Measurements from ENCODE around the gene PWP2.

The PWP2 gene

DNA sequence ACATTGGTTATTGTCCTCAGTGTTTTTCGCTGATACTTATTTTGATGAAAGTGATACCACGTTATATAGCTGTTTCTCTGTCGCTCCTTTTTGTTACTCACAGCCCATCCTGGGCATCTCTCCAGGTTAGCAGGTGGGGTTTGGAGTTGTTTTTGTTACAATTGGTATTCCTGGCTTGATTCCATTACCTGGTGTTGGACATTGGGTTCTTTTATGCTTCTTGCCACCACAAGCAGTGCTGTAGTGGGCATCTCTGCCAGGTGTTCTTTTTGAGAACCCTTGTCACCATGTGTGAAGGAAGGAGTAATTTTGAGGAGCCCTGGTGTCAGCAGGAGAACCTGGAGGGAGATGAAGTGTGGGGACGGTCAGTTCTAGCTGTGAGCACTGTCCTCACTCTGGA is 47.5 kb upstream of the PWP2 start:
- Histone ChIP-seq H3K9ac (ENCODE audit: low read length) (no peak overlapping the region), H3K79me2 (ENCODE audit: low read length) (no peaks in the 10 kb centered on the region; the same call in 1 of the 2 replicates), H2AFZ (ENCODE audit: low read depth, low read length) (no peak overlapping the region), H3K27ac (ENCODE audit: low read length) (no peak overlapping the region), H4K20me1 (ENCODE audit: insufficient read depth, low read length) (0 out of 2 replicates have a peak, but pooled peaks cover under 1% of the 10 kb centered on the region), H3K4me1 (ENCODE audit: low read length) (peaks cover 12% of the 10 kb centered on the region; the same call in 1 of the 2 replicates), H3K27me3 (ENCODE audit: low read depth, low read length) (no peaks in the 10 kb centered on the region), H3K4me2 (ENCODE audit: low read length) (no peak overlapping the region), H3K36me3 (replicated peaks; ENCODE audit: low read depth, low read length) (peaks cover 16% of the 10 kb centered on the region), H3K4me3 (ENCODE audit: low read length) (no peak overlapping the region), H3K9me3 (ENCODE audit: insufficient read depth, low read length) (no peaks in the 10 kb centered on the region)
- TF ChIP-seq EZH2phosphoT487 (IDR thresholded peaks at IDR 0.05; ENCODE audit: low read depth) = no peak

DNA sequence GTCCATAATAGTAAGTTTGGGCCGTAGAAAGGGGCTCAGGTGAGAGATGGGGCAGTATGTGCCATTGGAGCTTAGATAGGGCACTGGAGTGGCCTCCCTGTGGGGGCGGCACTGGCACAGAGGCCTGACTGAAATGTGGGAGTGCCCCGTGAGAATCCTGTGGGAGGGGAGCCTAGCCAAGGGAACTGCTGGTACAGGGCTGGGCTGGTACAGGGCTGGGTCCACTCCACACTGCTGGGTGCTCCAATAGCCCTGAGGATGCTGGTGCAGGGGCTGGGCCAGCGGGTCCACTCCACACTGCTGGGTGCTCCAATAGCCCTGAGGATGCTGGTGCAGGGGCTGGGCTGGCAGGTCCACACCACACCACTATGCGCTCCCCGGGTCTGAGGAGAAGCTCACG is 44.8 kb upstream of the PWP2 start:
- Histone ChIP-seq H3K4me2 (ENCODE audit: low read length) (no peak overlapping the region), H3K27ac (ENCODE audit: low read length) (no peak overlapping the region), H3K36me3 (replicated peaks; ENCODE audit: low read depth, low read length) (peaks cover 16% of the 10 kb centered on the region), H4K20me1 (ENCODE audit: insufficient read depth, low read length) (0 out of 2 replicates have a peak, but pooled peaks cover 3% of the 10 kb centered on the region), H3K9me3 (ENCODE audit: insufficient read depth, low read length) (no peaks in the 10 kb centered on the region), H3K4me1 (ENCODE audit: low read length) (peaks cover 4% of the 10 kb centered on the region; the same call in 1 of the 2 replicates), H2AFZ (ENCODE audit: low read depth, low read length) (no peak overlapping the region), H3K9ac (ENCODE audit: low read length) (no peak overlapping the region), H3K79me2 (ENCODE audit: low read length) (peaks cover 7% of the 10 kb centered on the region; the same call in 1 of the 2 replicates), H3K27me3 (ENCODE audit: low read depth, low read length) (no peaks in the 10 kb centered on the region), H3K4me3 (ENCODE audit: low read length) (no peak overlapping the region)
- TF ChIP-seq CTCF (IDR thresholded peaks at IDR 0.05; ENCODE audit: low read depth, low read length) (no peak), EZH2phosphoT487 (IDR thresholded peaks at IDR 0.05; ENCODE audit: low read depth) (no peak)

- no peak for TF ChIP-seq CTCF (IDR thresholded peaks at IDR 0.05; ENCODE audit: low read depth, low read length)
- no peaks in the 10 kb centered on the region for H3K9me3 ChIP-seq (ENCODE audit: insufficient read depth, low read length)
- no peak overlapping the region for H3K4me2 ChIP-seq (ENCODE audit: low read length)
- peaks cover 4% of the 10 kb centered on the region; the same call in 1 of the 2 replicates for H3K4me1 ChIP-seq (ENCODE audit: low read length)
- no peak overlapping the region for H3K9ac ChIP-seq (ENCODE audit: low read length)
- H4K20me1 ChIP-seq (ENCODE audit: insufficient read depth, low read length) = 0 out of 2 replicates have a peak, but pooled peaks cover 3% of the 10 kb centered on the region
- H3K79me2 ChIP-seq (ENCODE audit: low read length) = peaks cover 7% of the 10 kb centered on the region; the same call in 1 of the 2 replicates
- no peaks in the 10 kb centered on the region for H3K27me3 ChIP-seq (ENCODE audit: low read depth, low read length)
- H3K27ac ChIP-seq (ENCODE audit: low read length) = no peak overlapping the region
- H3K4me3 ChIP-seq (ENCODE audit: low read length) = no peak overlapping the region
- no peak overlapping the region for H2AFZ ChIP-seq (ENCODE audit: low read depth, low read length)
- H3K36me3 ChIP-seq (replicated peaks; ENCODE audit: low read depth, low read length) = peaks cover 16% of the 10 kb centered on the region
Measured at GRCh38 chr21:44063151-44063912, 43.9 kb upstream of the PWP2 start.

DNA sequence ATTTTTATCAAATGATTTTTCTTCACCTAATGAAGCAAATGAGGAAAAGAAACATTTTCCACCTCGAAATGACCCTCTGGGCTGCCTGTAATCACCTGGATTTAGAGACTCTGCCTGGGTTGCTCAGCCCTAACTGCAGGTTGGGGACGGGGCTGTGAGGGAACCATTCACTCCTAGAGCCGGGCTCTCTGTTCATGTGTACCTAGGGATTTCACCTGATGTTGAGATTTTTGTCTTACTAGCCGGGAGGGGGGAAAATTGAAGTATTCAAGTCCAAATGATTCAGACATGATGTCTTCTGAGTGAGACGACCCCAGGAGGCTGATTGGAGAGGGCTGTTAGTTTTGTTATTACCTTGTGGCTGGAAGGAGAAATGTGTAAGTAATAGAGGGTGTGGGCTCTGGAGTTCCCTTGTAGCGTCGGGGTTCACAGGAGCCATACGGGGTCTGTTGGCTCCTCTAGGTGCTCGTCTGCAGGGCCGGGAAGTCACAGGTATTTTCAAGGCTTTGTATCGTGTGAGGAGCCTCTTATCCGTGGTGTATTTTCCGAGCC is 42.3 kb upstream of the PWP2 start:
- no peak overlapping the region for H3K27ac ChIP-seq (ENCODE audit: low read length)

More for the DNA sequence above, 42.3 kb upstream of the PWP2 start:
- Histone ChIP-seq H4K20me1 (ENCODE audit: insufficient read depth, low read length) (0 out of 2 replicates have a peak, but pooled peaks cover 3% of the 10 kb centered on the region), H2AFZ (ENCODE audit: low read depth, low read length) (no peak overlapping the region), H3K4me2 (ENCODE audit: low read length) (no peak overlapping the region), H3K79me2 (ENCODE audit: low read length) (peaks cover 7% of the 10 kb centered on the region; the same call in 1 of the 2 replicates), H3K4me1 (ENCODE audit: low read length) (peaks cover 4% of the 10 kb centered on the region; the same call in 1 of the 2 replicates), H3K36me3 (replicated peaks; ENCODE audit: low read depth, low read length) (peaks cover 10% of the 10 kb centered on the region), H3K9me3 (ENCODE audit: insufficient read depth, low read length) (no peaks in the 10 kb centered on the region), H3K4me3 (ENCODE audit: low read length) (no peak overlapping the region), H3K9ac (ENCODE audit: low read length) (no peak overlapping the region), H3K27me3 (ENCODE audit: low read depth, low read length) (no peaks in the 10 kb centered on the region)
- TF ChIP-seq EZH2phosphoT487 (IDR thresholded peaks at IDR 0.05; ENCODE audit: low read depth) (no peak), CTCF (IDR thresholded peaks at IDR 0.05; ENCODE audit: low read depth, low read length) (no peak)
